Psoas muscle (tissue), 8 donors: ENCODE measurements around the gene LY9. TPM values are rescaled to one million over a fixed set of nuclear protein-coding genes. Genes with fewer than 3 reads are reported as not detected.

Experiments
- ATAC-seq, 4 donors: fragments of 200-7000 bp; cut with Tn5 transposase; one replicate each; pipeline ENCODE4 v1.9.1; 2020; ENCODE audit warnings: moderate library complexity in 3 of 4, mild to moderate bottlenecking in 2 of 4
- DNase-seq, 2 donors: peaks; one replicate each; pipeline ENCODE4 v3.0.0-alpha.2; 2020
- H3K27ac ChIP-seq: fragments of 200-600 bp; one replicate; pipeline ENCODE4 v1.8.0; 2022
- H3K27me3 ChIP-seq, 3 donors: fragments of 200-600 bp in 1 of 3; one replicate each; pipeline versions ENCODE4 v1.6.1 to v1.8.0; 2013 to 2022; ENCODE audit warnings: low read length in 2 of 3, mild to moderate bottlenecking in 2 of 3, moderate library complexity in 1 of 3; ENCODE audit not compliant: insufficient read depth in 3 of 3
- H3K36me3 ChIP-seq, 2 donors: fragments of 200-600 bp in 1 of 2; one replicate each; pipeline versions ENCODE4 v1.6.1 to v1.8.0; 2013 to 2022; ENCODE audit warnings: low read depth in 1 of 2, mild to moderate bottlenecking in 1 of 2, moderate library complexity in 1 of 2; ENCODE audit not compliant: insufficient read depth in 1 of 2
- H3K4me1 ChIP-seq: fragments of 200-600 bp; one replicate; pipeline ENCODE4 v1.8.0; 2022
- H3K4me3 ChIP-seq: fragments of 200-600 bp; one replicate; pipeline ENCODE4 v1.8.0; 2022; ENCODE audit warnings: mild to moderate bottlenecking
- H3K9me3 ChIP-seq: fragments of 200-600 bp; one replicate; pipeline ENCODE4 v1.8.0; 2022
- CTCF ChIP-seq: fragments of 200-600 bp; IDR thresholded peaks from one replicate; pipeline ENCODE4 v1.8.0; 2022; ENCODE audit warnings: antibody characterized with exemption
- WGBS, 3 donors: extraction: QIAGEN DNeasy Blood & Tissue Kit; methylation state at CpG; one replicate each; pipeline versions ENCODE4 v1.1.6 to v1.1.7; 2013; 5-methylcytosine and 5-hydroxymethylcytosine counted together
- intact Hi-C, 2 donors: fragments of 100-400 bp; cut with DNase I; formaldehyde crosslinking; loops; one replicate each; pipeline versions ENCODE4 v1.11.0 to v1.14.2; 2022
- polyA plus RNA-seq, 3 donors: library from polyadenylated mRNA; stranded (reverse); fragments of 200-250 nt; gene quantifications; one replicate each; pipeline ENCODE4 v1.2.3, GENCODE V29; 2013
- total RNA-seq, 4 donors: library from RNA; stranded (reverse); fragmentation: NEBNext Ultra II Directional in 2 of 4; extraction: Animal tissue kit (Norgen Biotek cat#: 25700) in 2 of 4; gene quantifications; one replicate each; pipeline versions ENCODE4 v1.2.1 to v1.2.4, GENCODE V29; 2021 to 2023
- donor health status: healthy with polysubstance abuse.
- donor health status: DM: no; HTN: no; CAD: no; lungs with moderate emphysema.
- donor health status: Bipolar disorder and iron deficiency.
- donor health status: healthy.
- donor health status: DM: yes; HTN: yes; CAD: no.
- donor health status: DM: no; HTN: no; CAD: no.
- donor health status: DM: no; HTN: no; CAD: no.
- donor health status: DM: yes; HTN: yes; CAD: no.

LY9 gene
- total and polyA plus RNA-seq, 7 donors = 0.06 to 0.49 (median 0.27) TPM; not detected in 2

GRCh38 chr1:160759740-160760139 is 36.2 kb upstream of the LY9 start:
- intact Hi-C loops = no loop called here
- no peak for DNase-seq
- Histone ChIP-seq H3K4me3 (no peak overlapping the region), H3K27ac (no peak overlapping the region), H3K9me3 (no peaks in the 10 kb centered on the region), H3K27me3 (no peaks in the 10 kb centered on the region), H3K36me3 (no peaks in the 10 kb centered on the region), H3K4me1 (no peaks in the 10 kb centered on the region)
- TF ChIP-seq CTCF = no peak
- no peak for ATAC-seq

- intact Hi-C loops = no loop called here
- H3K9me3 ChIP-seq = no peaks in the 10 kb centered on the region
- DNase-seq (no peak), ATAC-seq (no peak)
- WGBS, 3 donors = 81 to 89% (median 89%) methylated on average over 4 of the region's 4 CpGs
- no peak overlapping the region for H3K27ac ChIP-seq
- peaks cover 0 to 4% (median 0%) of the 10 kb centered on the region in 3 donors for H3K27me3 ChIP-seq
- no peaks in the 10 kb centered on the region for H3K4me1 ChIP-seq
- TF ChIP-seq CTCF = no peak
- H3K36me3 ChIP-seq = no peaks in the 10 kb centered on the region
- no peak overlapping the region for H3K4me3 ChIP-seq
These were observed 34.9 kb upstream of the LY9 start for GRCh38 chr1:160761046-160761445.

GRCh38 chr1:160761886-160762285 is 34.1 kb upstream of the LY9 start:
- H3K27me3 ChIP-seq = peaks cover 0 to 4% (median 0%) of the 10 kb centered on the region in 3 donors

GRCh38 chr1:160763993-160764392 is 32.0 kb upstream of the LY9 start:
- Histone ChIP-seq H3K4me1 (no peaks in the 10 kb centered on the region), H3K4me3 (no peak overlapping the region), H3K27me3 (peaks cover 0 to 4% (median 0%) of the 10 kb centered on the region in 3 donors), H3K36me3 (no peaks in the 10 kb centered on the region), H3K27ac (no peak overlapping the region), H3K9me3 (no peaks in the 10 kb centered on the region)
- 77 to 82% (median 78%) methylated on average over 3 of the region's 3 CpGs for WGBS, 3 donors
- no peak for ATAC-seq
- DNase-seq = no peak
- intact Hi-C loops = no loop called here
- TF ChIP-seq CTCF = no peak

More at GRCh38 chr1:160761886-160762285, 34.1 kb upstream of the LY9 start:
- no peak for ATAC-seq
- H3K27ac ChIP-seq = no peak overlapping the region
- no peaks in the 10 kb centered on the region for H3K4me1 ChIP-seq
- 76 to 88% (median 81%) methylated on average over 2 of the region's 2 CpGs for WGBS, 3 donors
- no peak overlapping the region for H3K4me3 ChIP-seq
- H3K9me3 ChIP-seq = no peaks in the 10 kb centered on the region
- intact Hi-C loops = no loop called here
- no peak for DNase-seq
- H3K36me3 ChIP-seq = no peaks in the 10 kb centered on the region
- TF ChIP-seq CTCF = no peak
